ENCODE measurements around the gene RIBC2.
"Not testable (repeated sequence)": the region's sequence is repeated elsewhere in the genome, so short reads cannot be mapped to it uniquely, and the experiment has no call there.

Gene RIBC2

DNA sequence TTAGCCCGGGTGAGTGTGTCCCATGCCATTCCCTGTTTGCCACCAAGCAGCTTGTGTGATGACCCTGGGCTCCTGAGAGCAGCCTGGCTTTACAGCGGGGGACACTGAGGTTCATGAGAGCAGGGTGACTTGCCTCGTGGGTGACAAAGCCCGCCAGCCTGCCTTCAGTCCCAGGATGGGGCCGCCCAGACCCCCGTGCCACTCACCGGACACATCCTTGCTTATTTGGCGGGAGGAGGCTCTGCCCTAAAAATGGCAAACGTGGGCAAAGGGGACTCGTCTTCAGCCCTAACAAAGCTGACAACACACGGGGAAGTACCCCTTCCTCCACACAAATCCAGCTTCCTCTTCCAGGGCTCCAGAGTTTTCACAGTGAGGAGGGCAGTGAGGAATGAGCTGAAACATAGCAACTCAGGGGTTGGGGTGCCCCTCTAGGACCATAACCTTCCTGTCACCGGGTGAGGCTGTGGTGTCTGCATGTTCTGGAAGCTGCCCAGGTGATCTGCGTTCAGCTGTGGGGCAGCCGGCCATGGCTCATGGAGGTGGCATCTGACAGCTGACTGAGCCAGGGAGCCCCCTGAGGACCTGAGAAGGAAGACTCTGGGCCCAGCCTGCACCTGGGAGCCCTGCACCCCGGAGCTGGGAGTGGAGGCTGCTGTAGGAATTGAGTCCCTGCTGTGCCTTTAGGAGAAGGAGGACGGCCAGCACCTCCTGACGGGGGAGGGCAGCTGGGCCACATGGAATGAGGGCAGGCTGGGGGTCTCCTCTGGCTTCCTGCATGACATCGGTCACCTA lies 16.7 kb downstream of the RIBC2 start:
- Histone ChIP-seq H3K27ac (ENCODE audit: low read depth, low read length) (no peak overlapping the region), H3K4me2 (ENCODE audit: low read length) (no peak overlapping the region), H3K79me2 (ENCODE audit: control insufficient read depth, insufficient read depth, low read length) (no peaks in the 10 kb centered on the region), H3K4me1 (ENCODE audit: control insufficient read depth, low read depth, low read length) (no peaks in the 10 kb centered on the region), H3K4me3 (ENCODE audit: low read length) (no peak overlapping the region), H2BK120ac (ENCODE audit: low read depth, low read length) (no peak overlapping the region), H3K79me1 (ENCODE audit: low read length) (no peaks in the 10 kb centered on the region), H2BK15ac (replicated peaks; ENCODE audit: low read depth) (no peak overlapping the region), H3K4ac (ENCODE audit: low read depth, low read length) (no peak overlapping the region), H3K36me3 (ENCODE audit: control insufficient read depth, insufficient read depth, low read length) (no peaks in the 10 kb centered on the region), H3K23ac (ENCODE audit: low read length) (no peak overlapping the region), H2BK5ac (ENCODE audit: low read length) (no peak overlapping the region), H3K27me3 (ENCODE audit: insufficient read depth, low read length, poor library complexity) (no peaks in the 10 kb centered on the region), H4K5ac (ENCODE audit: low read length) (no peak overlapping the region), H2AK5ac (ENCODE audit: low read length) (no peak overlapping the region), H3K18ac (ENCODE audit: low read length) (no peak overlapping the region), H3K9ac (ENCODE audit: low read length) (no peak overlapping the region), H4K8ac (ENCODE audit: low read depth, low read length) (no peak overlapping the region), H3K56ac (ENCODE audit: low read length) (no peak overlapping the region)
- WGBS (ENCODE audit: extremely low coverage, insufficient coverage, low lambda C conversion rate): no CpG with 5 or more reads among the region's 18 CpGs
- DNase-seq: no peak

DNA sequence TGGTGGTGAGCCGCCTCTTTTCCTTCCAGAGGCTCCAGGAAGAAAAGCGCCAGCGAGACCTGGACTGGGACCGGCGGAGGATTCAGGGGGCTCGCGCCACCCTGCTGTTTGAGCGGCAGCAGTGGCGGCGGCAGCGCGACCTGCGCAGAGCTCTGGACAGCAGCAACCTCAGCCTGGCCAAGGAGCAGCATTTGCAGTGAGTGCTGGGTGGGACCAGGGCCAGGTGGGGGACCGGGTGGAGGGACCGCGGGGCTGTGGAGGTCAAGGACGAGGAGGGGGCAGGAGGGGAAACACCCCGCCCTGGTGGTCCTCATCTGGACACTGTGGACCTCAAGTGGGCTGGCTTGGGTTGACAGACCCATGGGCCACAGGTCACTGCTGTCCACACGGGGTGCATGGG lies 17.4 kb downstream of the RIBC2 start:
- Histone ChIP-seq H3K56ac (ENCODE audit: low read length) (no peak overlapping the region), H3K79me1 (ENCODE audit: low read length) (no peaks in the 10 kb centered on the region), H3K27me3 (ENCODE audit: insufficient read depth, low read length, poor library complexity) (no peaks in the 10 kb centered on the region), H4K5ac (ENCODE audit: low read length) (no peak overlapping the region), H2AK5ac (ENCODE audit: low read length) (no peak overlapping the region), H2BK15ac (replicated peaks; ENCODE audit: low read depth) (no peak overlapping the region), H3K79me2 (ENCODE audit: control insufficient read depth, insufficient read depth, low read length) (no peaks in the 10 kb centered on the region), H3K27ac (ENCODE audit: low read depth, low read length) (no peak overlapping the region), H3K4ac (ENCODE audit: low read depth, low read length) (no peak overlapping the region), H3K4me3 (ENCODE audit: low read length) (no peak overlapping the region), H3K9ac (ENCODE audit: low read length) (no peak overlapping the region), H2BK5ac (ENCODE audit: low read length) (no peak overlapping the region), H3K4me1 (ENCODE audit: control insufficient read depth, low read depth, low read length) (no peaks in the 10 kb centered on the region), H3K4me2 (ENCODE audit: low read length) (no peak overlapping the region), H3K18ac (ENCODE audit: low read length) (no peak overlapping the region), H3K23ac (ENCODE audit: low read length) (no peak overlapping the region), H2BK120ac (ENCODE audit: low read depth, low read length) (no peak overlapping the region), H3K36me3 (ENCODE audit: control insufficient read depth, insufficient read depth, low read length) (no peaks in the 10 kb centered on the region), H4K8ac (ENCODE audit: low read depth, low read length) (no peak overlapping the region)
- DNase-seq: no peak
- WGBS (ENCODE audit: extremely low coverage, insufficient coverage, low lambda C conversion rate): no CpG with 5 or more reads among the region's 19 CpGs

DNA sequence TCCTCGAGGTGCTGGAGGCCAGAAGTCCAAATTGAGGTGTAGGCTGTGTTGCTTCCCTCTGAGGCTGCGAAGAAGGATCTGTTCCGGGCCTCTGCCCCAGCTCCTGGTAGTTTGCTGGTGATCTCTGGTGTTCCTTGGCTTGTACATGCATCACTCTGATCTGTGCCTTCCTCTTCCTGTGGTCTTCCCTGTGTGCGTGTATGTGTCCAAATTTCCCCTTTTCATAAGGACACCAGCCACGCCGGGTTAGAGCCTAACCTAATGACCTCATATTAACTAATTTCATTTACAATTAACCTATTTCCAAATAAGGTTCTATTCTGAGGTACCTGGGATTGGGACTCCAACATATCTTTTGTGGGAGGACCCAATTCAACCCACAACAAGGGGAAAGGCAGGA lies 21.5 kb downstream of the RIBC2 start:
- H3K79me1 ChIP-seq (ENCODE audit: low read length): no peaks in the 10 kb centered on the region
- no peak overlapping the region for H3K56ac ChIP-seq (ENCODE audit: low read length)
- no CpG with 5 or more reads among the region's 6 CpGs for WGBS (ENCODE audit: extremely low coverage, insufficient coverage, low lambda C conversion rate)
- no peak overlapping the region for H2BK5ac ChIP-seq (ENCODE audit: low read length)
- no peaks in the 10 kb centered on the region for H3K79me2 ChIP-seq (ENCODE audit: control insufficient read depth, insufficient read depth, low read length)
- H3K4me2 ChIP-seq (ENCODE audit: low read length): no peak overlapping the region
- no peak overlapping the region for H3K27ac ChIP-seq (ENCODE audit: low read depth, low read length)
- no peaks in the 10 kb centered on the region for H3K27me3 ChIP-seq (ENCODE audit: insufficient read depth, low read length, poor library complexity)
- DNase-seq: no peak
- H3K4ac ChIP-seq (ENCODE audit: low read depth, low read length): no peak overlapping the region
- H3K18ac ChIP-seq (ENCODE audit: low read length): no peak overlapping the region
- no peaks in the 10 kb centered on the region for H3K36me3 ChIP-seq (ENCODE audit: control insufficient read depth, insufficient read depth, low read length)
- H3K4me1 ChIP-seq (ENCODE audit: control insufficient read depth, low read depth, low read length): no peaks in the 10 kb centered on the region
- no peak overlapping the region for H2BK120ac ChIP-seq (ENCODE audit: low read depth, low read length)
- no peak overlapping the region for H2AK5ac ChIP-seq (ENCODE audit: low read length)
- H3K9ac ChIP-seq (ENCODE audit: low read length): no peak overlapping the region
- no peak overlapping the region for H2BK15ac ChIP-seq (replicated peaks; ENCODE audit: low read depth)
- no peak overlapping the region for H4K8ac ChIP-seq (ENCODE audit: low read depth, low read length)
- H4K5ac ChIP-seq (ENCODE audit: low read length): no peak overlapping the region
- no peak overlapping the region for H3K4me3 ChIP-seq (ENCODE audit: low read length)
- H3K23ac ChIP-seq (ENCODE audit: low read length): no peak overlapping the region

DNA sequence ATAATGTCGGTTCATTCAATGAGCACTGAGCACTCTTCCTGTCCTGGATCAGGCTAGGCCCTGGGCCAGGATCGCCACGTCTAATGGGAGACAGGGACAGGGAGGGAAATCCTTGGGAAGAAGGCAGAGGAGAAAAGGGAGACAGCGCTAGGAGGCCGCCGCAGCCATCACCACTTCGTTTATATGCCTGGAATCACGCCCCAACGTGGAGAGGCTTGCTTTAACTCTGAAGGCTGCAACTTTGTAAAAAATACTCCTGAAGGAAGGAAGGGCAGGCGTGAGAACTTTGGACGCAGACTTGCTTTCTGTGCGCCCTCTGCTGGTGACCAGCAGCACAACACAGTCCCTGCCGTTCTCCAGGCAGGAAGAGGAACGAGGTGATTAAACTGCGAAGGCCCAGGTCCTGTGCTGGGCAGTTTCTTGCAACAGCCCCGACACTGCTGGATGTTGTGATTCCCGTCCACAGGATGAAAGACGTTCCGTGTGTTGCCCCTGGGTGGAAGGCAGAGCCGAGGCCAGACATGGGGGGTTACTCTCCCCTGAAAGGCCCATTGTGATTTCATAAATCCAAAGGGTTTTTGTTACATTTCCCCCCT lies 22.1 kb downstream of the RIBC2 start:
- H3K79me1 ChIP-seq (ENCODE audit: low read length): no peaks in the 10 kb centered on the region
- H3K18ac ChIP-seq (ENCODE audit: low read length): no peak overlapping the region
- no peaks in the 10 kb centered on the region for H3K36me3 ChIP-seq (ENCODE audit: control insufficient read depth, insufficient read depth, low read length)
- H3K4me3 ChIP-seq (ENCODE audit: low read length): no peak overlapping the region
- no peak overlapping the region for H3K27ac ChIP-seq (ENCODE audit: low read depth, low read length)
- peak overlapping the region; percentile 39 for H3K9ac ChIP-seq (ENCODE audit: low read length)
- H3K4me2 ChIP-seq (ENCODE audit: low read length): no peak overlapping the region
- H4K5ac ChIP-seq (ENCODE audit: low read length): no peak overlapping the region
- no peaks in the 10 kb centered on the region for H3K27me3 ChIP-seq (ENCODE audit: insufficient read depth, low read length, poor library complexity)
- no peak overlapping the region for H4K8ac ChIP-seq (ENCODE audit: low read depth, low read length)
- no peak overlapping the region for H3K4ac ChIP-seq (ENCODE audit: low read depth, low read length)
- no peaks in the 10 kb centered on the region for H3K79me2 ChIP-seq (ENCODE audit: control insufficient read depth, insufficient read depth, low read length)
- H2BK15ac ChIP-seq (replicated peaks; ENCODE audit: low read depth): no peak overlapping the region
- no peaks in the 10 kb centered on the region for H3K4me1 ChIP-seq (ENCODE audit: control insufficient read depth, low read depth, low read length)
- H2AK5ac ChIP-seq (ENCODE audit: low read length): no peak overlapping the region
- no CpG with 5 or more reads among the region's 20 CpGs for WGBS (ENCODE audit: extremely low coverage, insufficient coverage, low lambda C conversion rate)
- peak overlapping the region; percentile 69 for H3K56ac ChIP-seq (ENCODE audit: low read length)
- H2BK5ac ChIP-seq (ENCODE audit: low read length): no peak overlapping the region
- no peak overlapping the region for H3K23ac ChIP-seq (ENCODE audit: low read length)
- DNase-seq: peak; percentile 93
- H2BK120ac ChIP-seq (ENCODE audit: low read depth, low read length): no peak overlapping the region

DNA sequence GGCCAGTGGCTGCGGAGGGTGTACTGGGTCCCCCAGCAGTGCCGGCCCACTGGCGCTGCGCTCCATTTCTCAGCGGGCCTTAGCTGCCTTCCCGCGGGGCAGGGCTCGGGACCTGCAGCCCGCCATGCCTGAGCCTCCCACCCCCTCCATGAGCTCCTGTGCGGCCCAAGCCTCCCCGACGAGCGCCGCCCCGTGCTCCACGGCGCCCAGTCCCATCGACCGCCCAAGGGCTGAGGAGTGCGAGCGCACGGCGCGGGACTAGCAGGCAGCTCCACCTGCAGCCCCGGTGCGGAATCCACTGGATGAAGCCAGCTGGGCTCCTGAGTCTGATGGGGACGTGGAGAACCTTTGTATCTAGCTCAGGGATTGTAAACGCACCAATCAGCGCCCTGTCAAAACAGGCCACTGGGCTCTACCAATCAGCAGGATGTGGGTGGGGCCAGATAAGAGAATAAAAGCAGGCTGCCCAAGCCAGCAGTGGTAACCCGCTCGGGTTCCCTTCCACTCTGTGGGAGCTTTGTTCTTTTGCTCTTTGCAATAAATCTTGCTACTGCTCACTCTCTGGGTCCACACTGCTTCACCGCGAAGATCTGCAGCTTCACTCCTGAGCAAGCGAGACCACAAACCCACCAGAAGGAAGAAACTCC lies 23.5 kb downstream of the RIBC2 start:
- not testable (repeated sequence) for DNase-seq; H4K5ac ChIP-seq (ENCODE audit: low read length)

More for the DNA sequence above, 23.5 kb downstream of the RIBC2 start:
- not testable (repeated sequence) for H3K23ac ChIP-seq (ENCODE audit: low read length); H3K56ac ChIP-seq (ENCODE audit: low read length); H3K4me2 ChIP-seq (ENCODE audit: low read length); H3K4me1 ChIP-seq (ENCODE audit: control insufficient read depth, low read depth, low read length); H3K27ac ChIP-seq (ENCODE audit: low read depth, low read length); H2BK120ac ChIP-seq (ENCODE audit: low read depth, low read length); H2BK15ac ChIP-seq (replicated peaks; ENCODE audit: low read depth); H2BK5ac ChIP-seq (ENCODE audit: low read length); H3K79me1 ChIP-seq (ENCODE audit: low read length); H4K8ac ChIP-seq (ENCODE audit: low read depth, low read length); H3K4ac ChIP-seq (ENCODE audit: low read depth, low read length); H3K18ac ChIP-seq (ENCODE audit: low read length); H3K9ac ChIP-seq (ENCODE audit: low read length); H3K79me2 ChIP-seq (ENCODE audit: control insufficient read depth, insufficient read depth, low read length); H3K36me3 ChIP-seq (ENCODE audit: control insufficient read depth, insufficient read depth, low read length); H2AK5ac ChIP-seq (ENCODE audit: low read length); H3K27me3 ChIP-seq (ENCODE audit: insufficient read depth, low read length, poor library complexity); H3K4me3 ChIP-seq (ENCODE audit: low read length)
- no CpG with 5 or more reads among the region's 34 CpGs for WGBS (ENCODE audit: extremely low coverage, insufficient coverage, low lambda C conversion rate)
